Middle frontal gyrus (tissue), 1 donor: ENCODE measurements around the gene NUP98.
"Not testable (repeated sequence)": the region's sequence is repeated elsewhere in the genome, so short reads cannot be mapped to it uniquely, and the experiment has no call there.

Experiments
- DNase-seq: peaks from one replicate; pipeline ENCODE4 v3.0.0-alpha.2; 2015; ENCODE audit warnings: low spot score; ENCODE audit errors: extremely low spot score

The NUP98 gene

GRCh38 chr11:3799873-3800272, 2.5 kb upstream of the NUP98 start:
- no peak for DNase-seq

DNA sequence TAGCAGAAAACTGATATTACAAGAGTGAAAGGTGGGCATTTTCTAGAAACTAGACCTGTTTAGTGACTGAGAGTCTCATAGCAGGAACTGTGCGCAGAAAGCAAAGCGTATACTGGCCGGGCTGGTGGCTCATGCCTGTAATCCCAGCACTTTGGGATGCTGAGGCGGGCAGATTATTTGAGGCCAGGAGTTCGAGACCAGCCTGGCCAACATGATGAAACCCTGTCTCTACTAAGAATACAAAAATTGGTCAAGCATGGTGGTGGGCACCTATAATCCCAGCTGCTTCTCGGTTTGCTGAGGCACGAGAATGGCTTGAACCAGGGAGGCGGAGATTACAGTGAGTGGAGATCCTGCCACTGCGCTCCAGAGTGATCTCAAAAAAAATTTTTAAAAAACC, 1.8 kb upstream of the NUP98 start:
- no peak for DNase-seq

DNA sequence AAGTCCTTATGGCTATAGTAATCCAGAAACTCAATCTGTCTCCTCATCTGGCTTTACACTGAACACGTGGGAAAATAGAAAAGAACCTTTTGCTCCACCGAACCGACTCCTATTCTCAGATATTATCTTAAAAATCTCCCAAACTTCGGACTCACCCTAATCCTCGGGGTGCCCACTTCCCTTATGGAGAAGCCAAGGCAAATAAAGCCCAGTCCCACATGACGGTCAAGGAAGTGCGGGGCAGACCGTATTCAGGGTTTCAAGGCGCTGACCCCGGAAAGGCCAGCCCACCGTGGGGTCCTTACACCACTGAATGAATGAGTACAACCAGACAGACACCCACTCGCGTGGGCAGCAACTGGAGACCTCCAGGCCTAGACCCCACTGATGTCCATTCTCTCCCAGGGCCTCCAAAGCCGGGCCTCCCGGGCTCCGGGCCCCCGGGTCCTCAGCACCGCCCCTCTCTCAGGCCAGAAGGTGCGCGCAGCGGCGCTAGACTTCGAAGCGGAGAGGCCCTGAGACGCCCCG, 489 bp downstream of the NUP98 start:
- DNase-seq: no peak

- DNase-seq: no peak
Observed at GRCh38 chr11:3796346-3796745, 1.0 kb downstream of the NUP98 start.

- no peak for DNase-seq
Observed at GRCh38 chr11:3796002-3796311, 1.4 kb downstream of the NUP98 start.

GRCh38 chr11:3795131-3796001, 2.0 kb downstream of the NUP98 start:
- no peak for DNase-seq

DNA sequence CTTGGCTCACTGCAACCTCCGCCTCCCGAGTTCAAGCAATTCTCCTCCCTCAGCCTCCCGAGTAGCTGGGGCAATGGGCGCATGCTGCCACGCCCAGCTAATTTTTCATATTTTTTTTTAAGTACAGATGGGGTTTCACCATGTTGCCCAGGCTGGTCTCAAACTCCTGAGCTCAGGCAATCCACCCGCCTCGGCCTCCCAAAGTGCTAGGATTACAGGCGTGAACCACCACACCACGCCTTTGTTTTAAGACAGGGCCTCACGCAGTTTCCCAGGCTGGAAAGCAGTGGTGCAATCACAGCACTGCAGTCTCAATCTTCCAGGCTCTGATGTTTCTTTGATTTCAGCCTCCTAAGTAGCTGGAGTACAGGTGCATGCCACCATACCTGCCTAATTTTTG, 3.0 kb downstream of the NUP98 start:
- DNase-seq: not testable (repeated sequence)

DNA sequence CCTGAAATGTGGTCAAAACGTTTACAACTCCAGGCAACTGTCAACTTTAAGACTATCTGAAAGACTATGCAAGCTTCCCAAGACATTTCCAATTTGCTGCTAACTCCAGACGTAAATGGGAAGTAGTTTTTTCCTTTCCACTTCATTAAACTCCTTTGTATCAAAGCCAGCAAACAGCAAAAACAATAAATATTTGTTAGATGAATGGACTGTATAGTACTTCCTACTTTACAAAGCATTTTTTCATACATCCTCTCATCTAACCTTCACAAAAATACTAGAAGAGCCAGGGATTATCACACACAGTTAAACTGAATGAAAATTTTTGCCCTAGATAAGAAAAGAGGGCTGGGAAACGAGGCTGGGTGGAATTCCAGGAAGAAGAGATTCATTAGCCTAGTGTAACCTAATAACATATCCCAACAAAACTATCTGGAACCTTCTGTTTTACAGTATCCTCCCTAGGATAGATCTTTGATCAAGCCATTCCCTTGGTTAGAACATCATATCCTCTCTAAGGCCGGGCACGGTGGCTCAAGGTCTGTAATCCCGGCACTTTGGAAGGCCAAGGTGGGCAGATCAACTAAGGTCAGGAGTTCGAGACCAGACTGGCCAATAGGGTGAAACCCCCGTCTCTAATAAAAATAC, 10.4 kb downstream of the NUP98 start:
- DNase-seq: no peak

GRCh38 chr11:3783611-3784010, 13.7 kb downstream of the NUP98 start:
- no peak for DNase-seq

DNA sequence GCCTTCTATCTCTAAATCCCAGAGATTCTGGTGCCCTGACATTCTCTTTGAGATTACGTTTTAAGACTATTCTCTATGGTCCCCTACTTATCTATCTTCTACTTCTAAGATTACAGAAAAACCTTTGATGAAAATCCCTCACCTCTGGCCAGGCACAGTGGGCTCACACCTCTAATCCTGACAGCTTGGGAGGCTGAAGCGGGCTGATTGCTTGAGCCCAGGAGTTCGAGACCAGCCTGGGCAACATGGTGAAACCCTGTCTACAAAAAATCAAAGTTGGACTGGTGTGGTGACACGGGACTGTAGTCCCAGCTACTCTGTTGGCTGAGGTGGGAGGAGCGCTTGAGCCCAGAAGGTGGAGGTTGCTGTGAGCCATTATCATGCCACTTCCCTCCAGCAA, 14.4 kb downstream of the NUP98 start:
- no peak for DNase-seq

DNA sequence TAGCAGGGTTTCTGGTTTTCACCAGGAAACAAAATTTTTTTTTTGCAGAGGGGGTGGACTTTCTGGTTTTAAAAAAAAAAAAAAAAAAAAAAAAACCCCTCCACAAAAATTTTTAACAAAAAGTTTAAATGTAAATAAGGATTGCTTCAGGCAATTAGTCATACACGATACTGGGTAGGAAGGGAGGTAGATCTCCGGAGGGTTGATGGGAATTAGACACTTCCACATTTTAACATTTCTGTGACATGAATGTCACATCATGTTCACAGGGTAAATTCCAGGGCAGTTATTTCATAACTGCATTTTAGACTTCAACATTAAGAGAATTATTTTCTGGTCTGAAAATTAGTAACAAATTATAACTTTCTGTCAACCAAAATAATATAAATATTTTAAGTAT, 15.9 kb downstream of the NUP98 start:
- DNase-seq: no peak

DNA sequence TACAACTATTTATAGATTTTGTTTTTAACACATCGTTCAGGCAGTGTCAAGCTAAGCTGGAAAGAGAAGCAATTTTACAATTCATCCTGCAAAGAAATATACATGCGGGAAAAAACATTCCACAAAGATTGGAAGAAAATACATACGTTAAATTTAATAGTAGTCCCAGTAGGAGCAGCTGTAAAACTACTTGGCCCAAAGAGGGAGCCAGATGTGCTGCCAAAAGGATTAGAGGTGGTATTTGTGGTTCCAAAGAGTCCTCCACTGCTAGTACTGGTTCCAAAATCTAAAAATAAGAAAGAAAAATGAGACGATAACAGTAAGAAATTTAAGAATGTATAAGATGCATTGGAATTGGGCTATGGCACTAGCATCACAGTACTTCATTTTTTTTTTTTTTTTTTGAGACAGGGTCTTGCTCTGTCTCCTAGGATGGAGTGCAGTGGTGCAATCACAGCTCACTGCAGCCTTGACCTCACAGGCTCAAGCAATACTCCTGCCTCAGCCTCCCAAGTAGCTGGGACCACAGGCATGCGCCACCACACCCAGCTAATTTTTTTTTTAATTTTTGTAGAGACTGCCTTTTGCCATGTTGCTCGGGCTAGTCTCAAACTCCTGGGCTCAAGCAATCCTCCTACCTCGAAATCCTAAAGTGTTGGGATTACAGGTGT, 21.5 kb downstream of the NUP98 start:
- no peak for DNase-seq

GRCh38 chr11:3773180-3773579, 24.2 kb downstream of the NUP98 start:
- no peak for DNase-seq

GRCh38 chr11:3767536-3767935, 29.8 kb downstream of the NUP98 start:
- no peak for DNase-seq

DNA sequence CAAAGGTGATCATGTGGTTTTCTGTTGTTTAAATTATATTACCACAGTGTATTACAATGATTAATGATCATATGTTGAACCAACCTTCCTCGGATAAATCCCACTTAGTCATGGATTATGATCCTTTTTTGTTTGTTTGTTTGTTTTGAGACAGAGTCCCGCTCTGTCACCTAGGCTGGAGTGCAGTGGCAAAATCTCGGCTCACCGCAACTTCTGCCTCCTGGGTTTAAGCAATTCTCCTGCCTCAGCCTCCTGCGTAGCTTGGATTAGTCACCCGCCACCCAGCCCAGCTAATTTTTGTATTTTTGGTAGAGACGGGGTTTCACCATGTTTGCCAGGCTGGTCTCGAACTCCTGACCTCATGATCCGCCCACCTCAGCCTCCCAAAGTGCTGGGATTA, 30.5 kb downstream of the NUP98 start:
- DNase-seq: not testable (repeated sequence)

DNA sequence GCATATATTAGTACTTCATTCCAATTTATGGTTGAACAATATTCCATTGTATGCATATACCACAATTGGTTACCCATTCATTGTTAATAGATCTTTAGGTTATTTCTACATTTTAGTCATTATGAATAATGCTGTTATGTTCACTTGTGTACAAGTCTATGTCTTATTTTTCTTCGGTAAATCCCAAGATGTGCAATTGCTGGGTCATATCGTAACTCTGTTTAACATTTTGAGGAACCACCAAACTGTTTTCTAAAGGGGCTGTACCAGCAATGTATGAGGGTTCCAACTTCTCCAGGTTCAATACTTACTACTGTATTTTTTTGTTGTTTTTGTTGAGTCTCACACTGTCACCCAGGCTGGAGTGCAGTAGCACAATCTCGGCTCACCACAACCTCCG, 33.1 kb downstream of the NUP98 start:
- no peak for DNase-seq

DNA sequence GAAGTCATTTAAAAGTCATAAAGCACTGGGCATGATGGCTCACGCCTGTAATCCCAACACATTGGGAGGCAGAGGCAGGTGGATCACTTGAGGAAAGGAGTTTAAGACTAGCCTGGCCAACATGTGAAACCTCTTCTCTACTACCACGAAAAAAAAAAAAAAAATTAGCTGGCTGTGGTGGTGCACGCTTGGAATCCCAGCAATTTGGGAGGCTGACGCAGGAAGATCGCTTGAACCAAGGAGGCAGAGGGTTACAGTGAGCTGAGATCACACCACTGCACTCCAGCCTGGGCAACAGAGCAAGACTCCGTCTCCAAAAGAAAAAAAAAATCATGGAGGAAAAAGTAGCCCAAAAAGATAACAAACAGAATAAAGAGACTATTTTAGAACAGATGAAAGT, 42.2 kb downstream of the NUP98 start:
- no peak for DNase-seq

DNA sequence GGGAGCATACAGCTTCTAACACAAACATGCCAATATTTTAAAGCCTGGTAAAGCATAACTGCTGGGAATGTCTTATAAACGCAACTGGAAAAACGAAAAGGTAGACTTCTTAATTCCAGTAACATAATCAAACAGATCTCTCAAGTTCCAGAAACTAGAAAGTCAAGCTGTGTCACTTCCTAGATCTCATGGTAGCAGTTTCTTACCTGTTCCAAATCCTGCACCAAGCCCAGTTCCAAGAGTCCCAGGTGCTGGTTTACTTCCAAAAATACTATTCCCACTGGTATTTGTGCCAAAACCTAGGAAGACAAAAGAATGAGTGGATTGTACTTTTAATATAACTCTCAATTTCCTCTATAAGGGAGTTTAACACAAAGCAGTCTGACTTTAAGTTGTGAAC, 44.2 kb downstream of the NUP98 start:
- no peak for DNase-seq

DNA sequence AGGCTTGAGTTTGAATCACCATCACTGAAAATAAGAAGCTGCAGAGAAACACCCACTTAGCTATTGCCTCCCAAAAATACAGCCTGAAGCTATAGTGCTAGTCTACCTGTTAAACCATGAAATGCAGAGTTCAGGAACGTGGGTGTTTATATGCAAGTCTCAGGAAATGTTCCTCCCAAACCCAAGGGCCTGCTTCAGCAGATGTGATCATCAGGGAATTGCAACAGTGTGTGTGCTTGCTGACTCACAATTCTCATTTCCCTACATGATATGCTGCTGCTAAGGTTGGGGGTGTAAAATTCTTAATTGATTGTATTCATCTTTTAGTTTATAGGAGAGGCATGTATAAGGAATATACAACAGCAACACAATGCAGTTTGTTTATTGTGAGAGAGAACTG, 49.6 kb downstream of the NUP98 start:
- DNase-seq: no peak

DNA sequence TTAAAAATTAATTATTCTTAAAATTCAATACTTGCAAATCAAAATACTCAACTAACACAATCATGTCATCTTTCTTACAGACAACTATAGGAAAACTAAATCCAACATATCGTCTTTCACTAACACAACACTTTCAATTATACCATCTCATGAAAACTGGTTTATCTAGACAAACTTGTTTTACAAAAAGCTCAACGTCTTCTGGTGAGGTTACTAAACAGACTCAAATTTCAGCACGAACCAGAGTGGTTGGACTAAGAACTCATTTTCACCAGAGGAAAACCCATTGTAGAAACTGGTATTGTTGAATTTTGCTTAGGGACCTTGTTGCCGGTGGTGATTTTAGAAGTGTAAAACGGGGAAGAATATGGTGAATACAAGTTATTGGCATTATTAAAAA, 52.2 kb downstream of the NUP98 start:
- no peak for DNase-seq

GRCh38 chr11:3738723-3739122, 58.6 kb downstream of the NUP98 start:
- DNase-seq: no peak

GRCh38 chr11:3738241-3738640, 59.1 kb downstream of the NUP98 start:
- DNase-seq: no peak
